GM12891 (cell line): Measurements from ENCODE around the gene LRP1B.
"Not testable (repeated sequence)": the region's sequence is repeated elsewhere in the genome, so short reads cannot be mapped to it uniquely, and the experiment has no call there.

Experiments
- DNase-seq: peaks from one replicate; pipeline ENCODE4 v3.0.0; 2011; ENCODE audit warnings: low spot score; ENCODE audit not compliant: insufficient read length
- FAIRE-seq: peaks from 2 replicates; lab custom pipeline; 2011; peaks lifted over from hg19 to GRCh38; lab: Jason Lieb, UNC
- PAX5 ChIP-seq: IDR thresholded peaks from 2 replicates; pipeline ENCODE4 v1.6.1; 2011; ENCODE audit warnings: low read length, moderate library complexity, mild to moderate bottlenecking; ENCODE audit not compliant: insufficient read depth, severe bottlenecking
- POLR2A ChIP-seq: IDR thresholded peaks from 2 replicates; pipeline ENCODE4 v1.6.1; 2011; ENCODE audit warnings: low read depth, low read length, control low read depth
- POLR2AphosphoS5 ChIP-seq: IDR thresholded peaks from 2 replicates; pipeline ENCODE4 v1.6.1; 2011; ENCODE audit warnings: low read depth, low read length, control low read depth
- POU2F2 ChIP-seq: IDR thresholded peaks from 2 replicates; pipeline ENCODE4 v1.6.1; 2011; ENCODE audit warnings: low read depth, mild to moderate bottlenecking, control low read depth, low read length, moderate library complexity
- SPI1 ChIP-seq: IDR thresholded peaks from 2 replicates; pipeline ENCODE4 v1.6.1; 2011; ENCODE audit warnings: low read depth, low read length, control low read depth
- TAF1 ChIP-seq: IDR thresholded peaks from 2 replicates; pipeline ENCODE4 v1.6.1; 2011; ENCODE audit warnings: low read depth, low read length, control low read depth

Gene LRP1B

GRCh38 chr2:141820893-141821292 lies 309.9 kb downstream of the LRP1B start:
- FAIRE-seq: no peak
- TF ChIP-seq PAX5 (no peak), POLR2A (no peak), POLR2AphosphoS5 (no peak)
- DNase-seq: no peak

GRCh38 chr2:141815320-141815719 lies 315.5 kb downstream of the LRP1B start:
- not testable (repeated sequence) for DNase-seq, FAIRE-seq

DNA sequence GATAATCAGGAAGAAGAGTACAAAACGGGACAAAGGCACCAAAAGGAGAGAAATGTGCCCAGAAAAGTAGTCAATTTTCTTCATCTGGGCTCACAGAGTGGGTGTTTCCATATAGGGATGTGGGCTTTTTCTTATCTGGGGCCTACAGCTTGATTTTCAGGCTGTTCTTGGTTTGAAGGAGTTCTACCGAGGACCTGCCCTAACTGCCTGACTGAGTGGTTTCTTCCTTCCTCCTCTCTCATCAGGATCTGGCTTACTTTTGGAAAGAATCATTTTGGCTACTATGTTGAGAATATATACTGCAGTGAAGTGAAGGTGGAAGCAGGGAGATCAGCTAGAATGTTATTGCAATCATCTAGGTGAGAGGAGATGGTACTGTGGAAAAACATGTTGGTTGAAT lies 316.7 kb downstream of the LRP1B start:
- FAIRE-seq (no peak), DNase-seq (no peak)
- TF ChIP-seq POLR2A (no peak), SPI1 (no peak), POU2F2 (no peak), TAF1 (no peak), PAX5 (no peak), POLR2AphosphoS5 (no peak)

DNA sequence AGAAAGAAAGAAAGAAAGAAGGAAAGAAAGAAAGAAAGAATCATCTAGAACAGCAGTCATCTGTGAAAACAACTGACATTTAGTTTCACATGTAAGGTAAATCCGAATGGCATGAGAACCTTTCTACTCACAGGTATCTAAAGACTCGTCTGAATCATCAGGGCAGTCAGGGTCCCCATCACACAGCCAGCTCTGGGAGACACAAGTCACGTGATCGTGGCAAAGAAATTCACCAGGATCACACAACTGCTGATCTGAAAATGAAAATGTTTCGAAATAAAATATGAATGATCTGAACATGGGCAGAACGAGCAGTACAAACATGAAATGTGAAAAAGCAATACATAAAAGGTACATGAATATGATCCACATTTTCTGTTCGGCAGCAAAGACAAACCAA lies 320.7 kb downstream of the LRP1B start:
- no peak for FAIRE-seq
- TF ChIP-seq POLR2AphosphoS5: no peak
- TF ChIP-seq POU2F2: no peak
- TF ChIP-seq TAF1: no peak
- TF ChIP-seq POLR2A: no peak
- TF ChIP-seq SPI1: no peak
- no peak for TF ChIP-seq PAX5
- no peak for DNase-seq

- FAIRE-seq (no peak), DNase-seq (no peak)
- no peak for TF ChIP-seq POU2F2
- no peak for TF ChIP-seq SPI1
- no peak for TF ChIP-seq TAF1
- no peak for TF ChIP-seq PAX5
- TF ChIP-seq POLR2A: no peak
- TF ChIP-seq POLR2AphosphoS5: no peak
Measured at GRCh38 chr2:141806090-141806489, 324.7 kb downstream of the LRP1B start.

DNA sequence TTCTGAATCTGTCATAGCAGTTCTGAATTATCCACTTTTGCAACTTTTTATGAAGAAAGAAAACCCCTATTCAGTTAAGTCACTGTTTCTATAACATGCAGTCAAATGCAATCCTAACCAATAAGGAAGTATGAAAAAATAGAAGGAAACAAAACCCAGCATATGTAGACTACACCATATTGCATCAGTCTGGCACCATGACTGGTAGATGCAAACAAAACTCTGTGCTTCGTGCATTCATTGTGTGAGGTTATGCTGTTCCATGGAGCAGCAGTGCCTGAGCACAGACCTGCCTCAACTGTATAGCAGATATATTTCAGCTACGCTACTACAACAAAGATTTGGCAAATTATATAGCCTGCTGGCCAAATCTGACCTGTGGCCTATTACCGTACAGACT lies 325.5 kb downstream of the LRP1B start:
- TF ChIP-seq SPI1 (no peak), TAF1 (no peak), POLR2A (no peak), PAX5 (no peak), POLR2AphosphoS5 (no peak), POU2F2 (no peak)

GRCh38 chr2:141796449-141796848 lies 334.4 kb downstream of the LRP1B start:
- no peak for FAIRE-seq
- no peak for DNase-seq
- TF ChIP-seq TAF1 (no peak), POLR2AphosphoS5 (no peak), PAX5 (no peak), SPI1 (no peak), POLR2A (no peak), POU2F2 (no peak)

More for the DNA sequence above, 325.5 kb downstream of the LRP1B start:
- FAIRE-seq: no peak
- DNase-seq: no peak

GRCh38 chr2:141791521-141791920 lies 339.3 kb downstream of the LRP1B start:
- no peak for DNase-seq
- FAIRE-seq: no peak
- TF ChIP-seq SPI1: no peak

- FAIRE-seq: no peak
- TF ChIP-seq POLR2A: no peak
- no peak for TF ChIP-seq TAF1
- TF ChIP-seq POLR2AphosphoS5: no peak
- no peak for TF ChIP-seq PAX5
- no peak for TF ChIP-seq POU2F2
- no peak for TF ChIP-seq SPI1
- no peak for DNase-seq
Measured at GRCh38 chr2:141782574-141782973, 348.2 kb downstream of the LRP1B start.

DNA sequence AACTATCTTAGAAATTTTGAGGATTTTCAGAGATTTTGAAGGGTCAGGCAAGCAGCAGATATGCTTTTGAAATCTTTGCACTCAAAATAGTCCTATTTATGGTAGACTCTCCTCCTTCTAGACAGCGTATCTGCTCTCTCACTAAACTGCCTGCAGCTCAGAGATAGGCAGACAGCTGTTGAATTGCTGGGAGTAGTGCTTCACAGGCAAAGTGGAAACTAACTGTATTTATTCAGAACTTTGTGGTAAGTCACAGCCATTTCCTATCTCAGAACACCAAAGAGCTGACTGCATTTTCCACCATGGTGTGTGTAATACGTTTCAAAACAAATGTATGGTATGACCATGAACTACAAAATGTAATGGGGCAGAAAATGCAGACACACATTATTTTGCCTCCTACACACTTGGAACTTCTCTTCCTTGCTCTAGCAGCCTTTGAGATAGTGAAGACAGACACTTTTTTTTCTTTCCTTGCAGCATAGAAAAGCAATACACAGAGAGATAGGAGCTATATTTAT lies 352.4 kb downstream of the LRP1B start:
- TF ChIP-seq POLR2A: no peak
- no peak for TF ChIP-seq PAX5
- no peak for TF ChIP-seq TAF1
- TF ChIP-seq POU2F2: no peak
- no peak for TF ChIP-seq SPI1
- TF ChIP-seq POLR2AphosphoS5: no peak
- DNase-seq (no peak), FAIRE-seq (no peak)

DNA sequence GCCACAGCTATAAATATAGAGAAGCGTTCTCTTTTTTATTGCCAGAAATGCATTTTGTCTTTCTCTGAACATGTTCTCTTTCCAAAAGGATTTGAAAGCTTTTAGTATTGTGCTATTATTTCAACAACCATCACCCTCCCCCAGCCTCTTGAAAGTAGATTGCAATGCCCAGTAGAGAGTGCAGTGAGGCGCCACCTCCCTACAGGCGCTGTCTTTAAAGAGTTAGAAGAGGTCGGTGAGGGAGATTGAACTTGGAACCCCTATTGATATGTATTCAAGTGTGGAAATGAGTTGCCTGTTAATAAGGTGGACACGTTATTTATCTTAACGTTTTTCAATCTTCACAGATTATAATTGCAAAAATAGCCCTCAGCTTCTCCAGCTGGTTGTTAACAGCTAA lies 360.3 kb downstream of the LRP1B start:
- FAIRE-seq (no peak), DNase-seq (no peak)
- TF ChIP-seq SPI1 (no peak), PAX5 (no peak), POLR2AphosphoS5 (no peak), POU2F2 (no peak), TAF1 (no peak), POLR2A (no peak)
